DND-41 (cell line): ENCODE results near the gene ADARB2.

Source experiments
- ATAC-seq: fragments of 200-7000 bp; cut with Tn5 transposase; 3 replicates; pipeline ENCODE4 v1.9.1; 2021; ENCODE audit warnings: low read depth; ENCODE audit not compliant: insufficient read depth
- DNase-seq: peaks from one replicate; pipeline ENCODE4 v3.0.0-alpha.2; 2020
- H2AFZ ChIP-seq: 2 replicates; pipeline ENCODE4 v1.6.0; 2012; ENCODE audit warnings: low read depth, low read length
- H3K27ac ChIP-seq: 2 replicates; pipeline ENCODE4 v1.5.1; 2012; ENCODE audit warnings: low read length, inconsistent platforms
- H3K27me3 ChIP-seq: fragments of 200-600 bp; sonication (generic); 2 replicates; pipeline ENCODE4 v1.6.0; 2012; ENCODE audit warnings: low read length, mild to moderate bottlenecking, inconsistent platforms; ENCODE audit not compliant: insufficient read depth, poor library complexity
- H3K36me3 ChIP-seq: 2 replicates; pipeline ENCODE4 v1.5.1; 2012; ENCODE audit warnings: low read length, inconsistent platforms; ENCODE audit not compliant: insufficient read depth
- H3K4me1 ChIP-seq: 2 replicates; pipeline ENCODE4 v1.5.1; 2012; ENCODE audit warnings: mild to moderate bottlenecking, low read length; ENCODE audit not compliant: insufficient read depth
- H3K4me2 ChIP-seq: 2 replicates; pipeline ENCODE4 v1.6.0; 2012; ENCODE audit warnings: mild to moderate bottlenecking, moderate library complexity, low read length, inconsistent platforms; ENCODE audit not compliant: insufficient read depth
- H3K4me3 ChIP-seq, 2 experiments: fragments of 200-600 bp in 1 of 2; shearing (Covaris generic) in 1 of 2; 2 replicates each; pipeline ENCODE4 v1.5.1; 2012 to 2016; ENCODE audit warnings: inconsistent platforms in 2 of 2, low read length in 2 of 2, mild to moderate bottlenecking in 2 of 2, low read depth in 1 of 2, moderate library complexity in 1 of 2
- H3K79me2 ChIP-seq: 2 replicates; pipeline ENCODE4 v1.6.0; 2012; ENCODE audit warnings: low read length, inconsistent platforms; ENCODE audit not compliant: insufficient read depth
- H3K9ac ChIP-seq: 2 replicates; pipeline ENCODE4 v1.6.0; 2012; ENCODE audit warnings: low read depth, mild to moderate bottlenecking, inconsistent platforms, low read length, moderate library complexity
- H3K9me3 ChIP-seq: 2 replicates; pipeline ENCODE4 v1.5.1; 2012; ENCODE audit warnings: low read length, moderate library complexity, mild to moderate bottlenecking, inconsistent platforms; ENCODE audit not compliant: insufficient read depth, severe bottlenecking
- H4K20me1 ChIP-seq: 2 replicates; pipeline ENCODE4 v1.6.0; 2012; ENCODE audit warnings: low read length; ENCODE audit not compliant: insufficient read depth
- EZH2 ChIP-seq: IDR thresholded peaks from 3 replicates; pipeline ENCODE4 v1.6.1; 2012; ENCODE audit warnings: borderline replicate concordance, low read depth, mild to moderate bottlenecking, moderate library complexity, low read length, inconsistent platforms; ENCODE audit not compliant: severe bottlenecking
- TF ChIP-seq, protein P1 (sequence below): IDR thresholded peaks from 2 replicates; pipeline ENCODE4 v1.5.1; 2012; ENCODE audit warnings: borderline replicate concordance, low read length, moderate library complexity, mild to moderate bottlenecking; ENCODE audit not compliant: poor library complexity, severe bottlenecking; ENCODE audit errors: extremely low read depth

ADARB2 gene

GRCh38 chr10:1149793-1150637 lies 587.3 kb downstream of the ADARB2 start:
- Histone ChIP-seq H3K4me2 (no peak overlapping the region), H2AFZ (no peak overlapping the region), H3K27me3 (no peaks in the 10 kb centered on the region), H4K20me1 (no peaks in the 10 kb centered on the region), H3K79me2 (no peaks in the 10 kb centered on the region), H3K4me3 (no peak overlapping the region), H3K36me3 (no peaks in the 10 kb centered on the region), H3K9ac (no peak overlapping the region), H3K9me3 (peaks cover 12% of the 10 kb centered on the region), H3K27ac (no peak overlapping the region; the same call in 1 of the 2 replicates), H3K4me1 (peaks cover 42% of the 10 kb centered on the region)
- ATAC-seq, result peak; percentile 23; the same call in 2 of the 3 replicates
- TF ChIP-seq, protein P1, sequence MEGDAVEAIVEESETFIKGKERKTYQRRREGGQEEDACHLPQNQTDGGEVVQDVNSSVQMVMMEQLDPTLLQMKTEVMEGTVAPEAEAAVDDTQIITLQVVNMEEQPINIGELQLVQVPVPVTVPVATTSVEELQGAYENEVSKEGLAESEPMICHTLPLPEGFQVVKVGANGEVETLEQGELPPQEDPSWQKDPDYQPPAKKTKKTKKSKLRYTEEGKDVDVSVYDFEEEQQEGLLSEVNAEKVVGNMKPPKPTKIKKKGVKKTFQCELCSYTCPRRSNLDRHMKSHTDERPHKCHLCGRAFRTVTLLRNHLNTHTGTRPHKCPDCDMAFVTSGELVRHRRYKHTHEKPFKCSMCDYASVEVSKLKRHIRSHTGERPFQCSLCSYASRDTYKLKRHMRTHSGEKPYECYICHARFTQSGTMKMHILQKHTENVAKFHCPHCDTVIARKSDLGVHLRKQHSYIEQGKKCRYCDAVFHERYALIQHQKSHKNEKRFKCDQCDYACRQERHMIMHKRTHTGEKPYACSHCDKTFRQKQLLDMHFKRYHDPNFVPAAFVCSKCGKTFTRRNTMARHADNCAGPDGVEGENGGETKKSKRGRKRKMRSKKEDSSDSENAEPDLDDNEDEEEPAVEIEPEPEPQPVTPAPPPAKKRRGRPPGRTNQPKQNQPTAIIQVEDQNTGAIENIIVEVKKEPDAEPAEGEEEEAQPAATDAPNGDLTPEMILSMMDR, result no peak
- TF ChIP-seq EZH2, result no peak
- peak; percentile 35 for DNase-seq

DNA sequence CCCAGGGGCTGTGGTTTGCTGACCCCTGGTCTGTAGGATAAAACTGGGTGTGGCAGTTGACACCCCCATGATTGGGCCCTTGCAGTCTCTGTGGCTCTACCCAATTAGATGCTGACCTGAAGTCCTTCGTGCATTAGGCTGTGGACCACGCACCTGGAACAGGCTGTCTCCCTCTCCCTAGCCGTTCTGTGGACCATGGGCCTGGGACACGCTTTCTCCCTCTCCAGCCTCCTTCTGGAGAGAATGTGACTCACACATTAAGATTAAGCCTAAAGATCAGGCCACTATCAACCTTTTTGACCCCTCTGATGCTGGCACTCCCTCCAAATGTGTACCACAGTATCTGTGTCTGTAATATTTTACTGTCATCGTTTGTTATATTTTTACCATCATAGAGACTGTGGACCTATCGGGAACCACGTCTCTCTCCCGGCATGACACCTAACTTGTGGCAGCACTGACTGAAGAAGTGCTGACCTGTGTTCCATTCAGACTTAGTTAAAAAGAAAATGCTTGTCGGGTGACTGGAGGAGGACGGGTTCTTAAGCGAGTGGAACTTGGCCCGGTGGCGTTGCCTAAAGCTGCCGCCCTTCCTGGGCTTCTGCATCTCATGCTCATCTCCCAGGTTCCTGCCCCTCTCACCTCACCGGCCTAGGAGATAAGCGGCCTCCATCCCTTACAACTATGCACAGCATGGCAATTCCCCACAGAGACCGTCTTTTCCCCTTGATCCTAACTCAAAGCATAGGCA lies 588.3 kb downstream of the ADARB2 start:
- no peaks in the 10 kb centered on the region for H3K36me3 ChIP-seq
- no peaks in the 10 kb centered on the region for H3K79me2 ChIP-seq
- no peaks in the 10 kb centered on the region for H3K27me3 ChIP-seq
- no peak overlapping the region for H3K4me2 ChIP-seq
- no peak for ATAC-seq
- H3K9me3 ChIP-seq, result peaks cover 12% of the 10 kb centered on the region
- H4K20me1 ChIP-seq, result no peaks in the 10 kb centered on the region
- H2AFZ ChIP-seq, result 0 out of 2 replicates have a peak overlapping the region, but pooled peaks have one; percentile 15
- DNase-seq, result no peak
- H3K4me1 ChIP-seq, result peaks cover 32% of the 10 kb centered on the region
- no peak overlapping the region for H3K9ac ChIP-seq
- TF ChIP-seq, protein P1, result no peak
- no peak for TF ChIP-seq EZH2
- H3K27ac ChIP-seq, result no peak overlapping the region
- H3K4me3 ChIP-seq, result no peak overlapping the region

GRCh38 chr10:1147810-1148209 lies 589.5 kb downstream of the ADARB2 start:
- Histone ChIP-seq H3K9me3 (peaks cover 12% of the 10 kb centered on the region), H3K27ac (no peak overlapping the region), H3K4me1 (peaks cover 20% of the 10 kb centered on the region), H3K79me2 (no peaks in the 10 kb centered on the region), H3K9ac (no peak overlapping the region), H2AFZ (no peak overlapping the region), H3K4me2 (no peak overlapping the region), H3K36me3 (no peaks in the 10 kb centered on the region), H3K4me3 (no peak overlapping the region), H3K27me3 (no peaks in the 10 kb centered on the region), H4K20me1 (no peaks in the 10 kb centered on the region)
- TF ChIP-seq EZH2, result no peak
- TF ChIP-seq, protein P1, result no peak
- ATAC-seq, result no peak
- DNase-seq, result no peak
